CD4-positive, alpha-beta T cell treated with Interleukin-21 for 1 hour (primary cell): ENCODE data around the gene PRIM1.
A peak's percentile ranks its signal among the peaks of the same experiment; 100 is the strongest.
"Not testable (repeated sequence)": the region's sequence is repeated elsewhere in the genome, so short reads cannot be mapped to it uniquely, and the experiment has no call there.

Experiments used
- DNase-seq: peaks from one replicate; pipeline ENCODE4 v3.0.0-alpha.2; 2020

PRIM1 gene

GRCh38 chr12:56759263-56759908 lies 7.3 kb upstream of the PRIM1 start:
- DNase-seq: no peak

- DNase-seq: no peak
Measured at GRCh38 chr12:56758728-56759262, 6.7 kb upstream of the PRIM1 start.

- not testable (repeated sequence) for DNase-seq
Measured at GRCh38 chr12:56757971-56758370, 5.8 kb upstream of the PRIM1 start.

GRCh38 chr12:56753566-56753965 lies 1.4 kb upstream of the PRIM1 start:
- DNase-seq: no peak

GRCh38 chr12:56750596-56750995 lies 1.5 kb downstream of the PRIM1 start:
- not testable (repeated sequence) for DNase-seq

GRCh38 chr12:56749853-56750252 lies 2.3 kb downstream of the PRIM1 start:
- no peak for DNase-seq

GRCh38 chr12:56749359-56749758 lies 2.8 kb downstream of the PRIM1 start:
- DNase-seq: no peak

- no peak for DNase-seq
Measured at GRCh38 chr12:56728139-56728861, 23.8 kb downstream of the PRIM1 start.

- DNase-seq: not testable (repeated sequence)
Measured at GRCh38 chr12:56726196-56726675, 25.9 kb downstream of the PRIM1 start.

- DNase-seq: no peak
Measured at GRCh38 chr12:56725723-56726102, 26.4 kb downstream of the PRIM1 start.

GRCh38 chr12:56724972-56725722 lies 27.0 kb downstream of the PRIM1 start, which contains the start of gene NACA:
NACA (minus strand) TSS chr12:56725299; CDS start chr12:56724521, 778 bp downstream.
- DNase-seq: peak; percentile 98

- no peak for DNase-seq
Measured at GRCh38 chr12:56724701-56724971, 27.5 kb downstream of the PRIM1 start.

GRCh38 chr12:56723889-56724700 lies 28.0 kb downstream of the PRIM1 start:
- DNase-seq: peak; percentile 13

- no peak for DNase-seq
Measured at GRCh38 chr12:56723352-56723751, 28.8 kb downstream of the PRIM1 start.

GRCh38 chr12:56722832-56723231 lies 29.3 kb downstream of the PRIM1 start:
- no peak for DNase-seq

GRCh38 chr12:56721721-56722120 lies 30.4 kb downstream of the PRIM1 start:
- no peak for DNase-seq

GRCh38 chr12:56721216-56721615 lies 30.9 kb downstream of the PRIM1 start:
- DNase-seq: no peak

GRCh38 chr12:56720731-56721151 lies 31.4 kb downstream of the PRIM1 start:
- DNase-seq: no peak

- no peak for DNase-seq
Measured at GRCh38 chr12:56719056-56719455, 33.1 kb downstream of the PRIM1 start.

- DNase-seq: no peak
Measured at GRCh38 chr12:56718636-56719035, 33.5 kb downstream of the PRIM1 start.

- DNase-seq: no peak
Measured at GRCh38 chr12:56718149-56718548, 34.0 kb downstream of the PRIM1 start.
